GM11168 (cell line): ENCODE data around the gene TRAP1.

Source experiments
- in situ Hi-C: fragments of 300-500 bp; cut with MboI; formaldehyde crosslinking; loops from one replicate; pipeline ENCODE4 v1.12.0; 2022; ENCODE audit warnings: low sequenced_read_pairs; ENCODE audit not compliant: unreplicated experiment

TRAP1 gene

DNA sequence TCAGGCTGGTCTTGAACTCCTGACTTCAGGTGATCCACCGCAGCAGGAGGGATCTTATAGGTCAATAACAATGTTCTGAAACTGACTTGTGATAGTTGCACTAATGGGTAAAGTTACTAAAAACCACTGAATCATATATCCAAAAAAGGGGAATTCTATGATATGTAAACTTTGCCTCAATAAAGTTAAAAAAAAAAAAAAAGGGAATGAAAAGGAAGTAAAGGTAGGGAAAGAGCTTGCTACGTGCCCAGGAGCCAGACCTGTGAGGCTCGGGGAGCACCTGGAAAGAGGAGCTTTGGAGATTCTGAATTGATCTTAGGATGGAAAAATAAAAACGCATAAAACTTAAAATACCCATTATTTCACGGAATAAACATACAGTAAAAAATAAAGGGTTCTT lies 20.8 kb upstream of the TRAP1 start:
- in situ Hi-C loops, result no loop called here

DNA sequence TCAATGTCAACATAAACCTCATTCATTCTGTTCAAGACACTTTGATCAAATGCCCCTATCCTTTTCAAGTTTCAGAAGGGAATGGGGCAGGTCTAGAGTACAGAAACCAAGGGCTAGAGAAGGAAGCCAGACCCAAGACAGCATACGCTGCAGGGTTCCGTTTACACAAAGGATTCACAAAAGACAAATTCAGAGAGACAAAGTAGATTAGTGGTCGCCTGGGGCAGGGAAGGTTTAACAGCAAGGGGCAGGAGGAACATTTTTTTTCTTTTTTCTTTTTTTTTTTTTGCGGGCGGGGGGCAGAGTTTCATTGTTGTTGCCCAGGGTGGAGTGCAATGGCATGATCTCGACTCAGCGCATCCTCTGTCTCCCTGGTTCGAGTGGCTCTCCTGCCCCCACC lies 19.9 kb upstream of the TRAP1 start:
- in situ Hi-C loops, result no loop called here

DNA sequence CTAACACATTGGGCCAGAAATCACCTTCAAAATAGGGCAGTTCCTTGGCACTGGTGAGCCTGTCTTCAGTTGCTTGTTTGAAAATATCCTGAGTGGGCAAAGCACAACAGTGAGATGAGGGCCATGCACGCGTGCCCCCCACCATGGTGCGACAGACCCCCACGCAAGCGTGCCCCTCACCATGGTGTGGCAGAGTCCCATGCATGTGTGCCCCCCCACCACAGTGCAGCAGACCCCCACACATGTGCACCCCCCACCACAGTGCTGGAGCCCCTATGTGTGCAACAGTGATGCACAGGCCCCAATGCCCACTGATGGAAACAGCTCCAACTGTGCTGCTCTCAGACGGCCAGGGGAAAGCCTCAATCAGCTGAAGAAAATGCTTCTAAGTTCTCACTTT lies 18.8 kb upstream of the TRAP1 start:
- in situ Hi-C loops, result no loop called here

GRCh38 chr16:3735541-3735940 lies 18.2 kb upstream of the TRAP1 start:
- in situ Hi-C loops, result no loop called here

DNA sequence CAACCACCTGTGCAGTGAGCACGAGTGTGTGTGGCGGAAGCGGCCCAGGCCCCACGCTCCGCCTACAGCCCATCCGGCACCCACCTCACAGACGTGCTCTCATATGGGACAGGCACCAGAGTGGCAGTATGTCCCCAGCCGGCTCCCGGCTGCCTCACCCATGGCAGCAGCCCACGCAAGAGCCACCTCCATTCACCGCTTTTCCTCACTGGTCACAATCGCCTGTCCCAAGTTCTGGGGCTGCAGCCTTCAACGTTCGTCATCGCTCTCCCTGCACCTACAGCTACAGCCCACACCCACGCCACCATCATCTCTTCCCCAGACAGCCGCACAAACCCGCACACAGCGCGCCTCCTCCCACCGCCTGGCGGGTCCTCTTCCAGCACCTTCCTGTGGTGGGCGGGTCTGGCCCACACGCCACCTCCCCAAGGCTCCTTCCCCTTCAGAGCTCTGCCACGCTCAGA lies 17.5 kb upstream of the TRAP1 start:
- in situ Hi-C loops, result no loop called here

DNA sequence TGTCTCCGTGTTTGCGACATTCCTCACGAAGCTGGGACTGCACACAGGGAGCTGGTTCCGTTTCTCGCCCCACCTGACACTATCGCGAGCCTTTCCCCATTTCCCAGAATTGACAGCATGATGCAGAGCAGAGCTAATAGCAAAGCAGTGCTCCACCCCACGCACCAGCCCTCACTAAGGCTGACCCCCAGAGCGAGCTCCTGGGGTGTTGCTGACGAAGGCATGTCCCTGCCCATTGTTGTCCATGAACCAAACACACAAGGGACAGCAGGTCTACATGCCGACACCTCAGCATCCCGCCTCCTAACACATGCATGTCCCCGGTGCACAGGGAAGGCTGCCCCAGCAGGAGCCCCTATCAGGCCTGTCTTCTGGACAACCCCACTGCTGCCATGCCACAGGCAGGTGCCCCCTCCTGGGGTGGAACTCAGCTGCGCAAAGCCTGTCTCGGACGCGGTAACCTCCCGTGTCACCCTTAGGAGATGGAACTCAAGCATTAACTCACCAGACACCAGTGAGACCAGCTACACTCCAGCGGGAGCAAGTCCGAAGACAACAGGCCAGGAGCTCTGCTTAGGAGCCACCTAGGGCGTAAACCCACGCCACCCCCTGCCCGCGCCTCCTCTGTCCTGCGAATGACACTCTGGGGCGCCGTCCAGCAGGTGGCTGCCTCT lies 16.9 kb upstream of the TRAP1 start:
- in situ Hi-C loops, result no loop called here

DNA sequence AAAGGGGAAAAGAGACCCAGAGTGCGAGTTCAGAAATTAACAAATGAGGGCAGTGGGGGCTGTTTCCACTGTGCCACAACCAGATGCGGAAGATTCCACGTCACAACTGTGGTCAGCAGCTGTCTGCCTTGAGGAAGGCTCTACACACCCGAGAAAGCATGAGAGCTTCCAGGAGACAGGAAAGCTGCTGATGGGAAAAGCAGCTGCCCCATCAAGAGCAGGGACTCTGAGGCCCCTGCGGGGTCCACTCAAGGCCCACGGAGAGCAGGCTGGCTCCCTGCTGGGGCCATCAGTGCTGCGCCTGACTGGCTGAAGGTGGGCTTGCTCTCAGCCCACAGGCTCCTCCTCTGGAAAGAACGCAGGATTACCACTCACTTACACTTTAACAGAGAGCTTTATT lies 14.8 kb upstream of the TRAP1 start:
- in situ Hi-C loops, result no loop called here

DNA sequence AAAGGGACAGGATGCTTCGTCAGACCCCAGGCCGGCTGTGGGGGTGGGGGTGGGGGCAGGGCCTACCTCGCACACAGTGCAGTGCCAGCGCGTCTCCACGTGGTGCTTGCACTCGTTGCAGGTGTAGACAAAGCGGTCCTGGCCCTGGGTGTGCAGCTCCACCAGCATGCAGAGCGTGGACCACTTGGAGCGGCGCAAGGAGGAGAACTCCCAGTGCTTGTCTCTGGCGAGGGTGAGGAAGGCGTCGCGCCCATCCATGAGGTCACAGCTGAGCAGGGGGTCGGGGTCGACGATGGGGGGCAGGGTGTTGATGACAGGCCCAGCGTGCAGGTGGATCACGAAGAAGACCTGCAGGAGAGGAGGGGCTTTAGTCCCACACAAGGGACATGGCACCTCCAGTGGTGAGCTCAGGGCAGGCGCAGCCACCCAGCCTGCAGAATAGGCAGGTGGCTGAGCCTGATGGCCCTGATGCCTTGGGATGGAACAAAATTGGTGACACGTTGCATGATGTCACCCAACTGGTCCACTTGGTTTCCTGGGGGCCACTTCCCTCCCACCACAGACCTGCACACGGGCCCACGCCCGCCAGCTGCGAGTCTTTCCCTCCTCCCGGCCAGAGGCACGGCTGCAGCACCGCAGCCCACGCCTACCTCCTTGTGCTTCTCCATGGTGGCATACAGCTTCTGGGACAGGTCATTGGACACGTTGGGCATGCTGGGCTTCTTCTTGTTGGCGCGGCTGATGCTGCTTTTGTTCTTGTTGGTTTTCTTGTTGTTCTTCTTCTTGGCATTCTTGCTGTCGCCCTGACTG lies 14.0 kb upstream of the TRAP1 start:
- in situ Hi-C loops, result no loop called here

GRCh38 chr16:3730161-3731125 lies 13.1 kb upstream of the TRAP1 start:
- in situ Hi-C loops, result no loop called here

DNA sequence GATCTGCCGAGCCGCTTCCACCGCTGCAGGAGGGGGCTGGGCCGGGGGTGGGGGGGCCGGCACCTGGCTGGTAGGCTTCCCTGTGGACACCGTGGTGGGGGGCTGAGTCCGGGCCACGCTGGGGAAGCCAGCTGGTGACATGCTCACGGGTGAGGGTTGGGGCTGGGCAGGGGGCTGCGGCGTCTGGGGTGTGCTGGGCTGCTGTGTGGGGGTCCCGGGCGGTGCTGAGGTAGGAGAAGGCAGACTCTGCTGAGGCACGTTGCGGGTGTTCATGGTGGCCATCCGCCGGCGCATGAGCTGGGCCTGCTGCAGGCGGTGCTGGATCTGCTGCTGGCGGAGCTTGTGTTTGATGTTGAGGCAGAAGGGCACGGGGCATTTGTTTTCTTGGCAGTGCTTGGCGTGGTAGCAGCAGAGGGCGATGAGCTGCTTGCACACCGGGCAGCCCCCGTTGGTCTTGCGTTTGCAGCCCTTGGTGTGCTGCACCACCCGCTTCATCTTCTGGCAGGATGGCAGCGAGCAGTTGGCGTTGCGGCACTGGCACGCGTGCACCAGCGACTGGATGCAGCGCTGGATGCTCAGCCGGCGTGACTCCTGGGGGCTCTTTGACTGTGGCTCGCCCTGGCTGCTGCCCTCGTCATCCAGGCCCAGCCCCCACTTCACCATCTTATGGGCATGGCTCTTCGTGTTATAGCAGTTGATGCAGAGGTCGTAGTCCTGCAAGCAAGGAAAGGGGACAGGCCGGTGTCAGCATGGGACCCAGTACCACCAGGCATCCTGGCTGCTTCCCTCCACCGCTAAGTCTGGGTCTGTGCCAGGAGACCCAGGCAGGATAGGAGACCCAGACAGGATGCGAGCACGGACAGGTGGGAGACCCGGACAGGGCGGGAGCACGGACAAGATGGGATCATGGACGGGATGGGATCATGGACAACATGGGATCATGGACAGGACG lies 12.1 kb upstream of the TRAP1 start:
- in situ Hi-C loops, result no loop called here

- in situ Hi-C loops, result no loop called here
Measured at GRCh38 chr16:3728424-3729160, 11.3 kb upstream of the TRAP1 start.

GRCh38 chr16:3727806-3728381 lies 10.6 kb upstream of the TRAP1 start:
- in situ Hi-C loops, result no loop called here

GRCh38 chr16:3726021-3726687 lies 8.8 kb upstream of the TRAP1 start:
- in situ Hi-C loops, result no loop called here

DNA sequence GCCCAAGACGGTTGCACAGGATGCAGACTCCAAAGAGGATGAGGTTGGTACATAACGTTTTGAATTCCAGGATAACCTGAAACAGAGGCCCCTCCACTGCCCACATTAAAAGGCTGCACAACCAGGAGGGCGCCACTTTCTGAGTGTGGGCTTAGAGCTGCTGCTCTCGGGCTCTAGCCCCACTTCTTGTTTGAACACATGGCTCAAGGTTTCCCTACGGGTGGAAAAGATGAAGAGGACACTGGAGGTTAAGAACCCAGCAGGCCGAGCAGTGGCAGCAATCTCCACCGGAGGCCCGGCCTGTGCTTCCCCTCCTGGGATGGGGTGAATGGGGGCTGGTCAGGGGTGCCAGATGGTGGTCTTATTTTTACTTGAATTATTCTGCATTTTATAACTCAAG lies 8.0 kb upstream of the TRAP1 start:
- in situ Hi-C loops, result no loop called here

- in situ Hi-C loops, result no loop called here
Measured at GRCh38 chr16:3722508-3722907, 5.2 kb upstream of the TRAP1 start.

DNA sequence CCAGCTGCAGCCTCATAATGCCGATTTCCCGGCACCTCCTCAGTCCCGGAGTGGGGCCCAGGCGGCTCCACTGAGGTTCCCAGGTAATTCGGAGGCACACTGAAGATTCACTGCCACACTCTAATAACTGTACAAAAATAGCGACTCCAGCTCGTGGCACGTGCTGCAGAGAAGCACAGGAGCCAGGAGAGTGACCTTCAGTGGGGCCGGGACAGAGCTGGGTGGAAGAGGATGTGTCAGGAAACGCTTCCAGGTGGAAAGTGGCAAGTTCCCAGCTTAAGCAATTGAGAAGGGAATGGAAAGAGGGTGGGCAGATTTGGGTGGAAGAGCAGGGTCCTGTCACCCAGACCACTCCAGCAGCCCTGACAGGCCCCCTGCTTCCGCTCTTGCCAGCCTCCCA lies 3.1 kb upstream of the TRAP1 start:
- in situ Hi-C loops, result no loop called here

GRCh38 chr16:3718628-3719027 lies 1.3 kb upstream of the TRAP1 start:
- in situ Hi-C loops, result no loop called here

- in situ Hi-C loops, result no loop called here
Measured at GRCh38 chr16:3718019-3718391, 681 bp upstream of the TRAP1 start.
